ENCODE measurements around the gene TRIM75.
"Not testable (repeated sequence)": the region's sequence is repeated elsewhere in the genome, so short reads cannot be mapped to it uniquely, and the experiment has no call there.

Gene TRIM75

DNA sequence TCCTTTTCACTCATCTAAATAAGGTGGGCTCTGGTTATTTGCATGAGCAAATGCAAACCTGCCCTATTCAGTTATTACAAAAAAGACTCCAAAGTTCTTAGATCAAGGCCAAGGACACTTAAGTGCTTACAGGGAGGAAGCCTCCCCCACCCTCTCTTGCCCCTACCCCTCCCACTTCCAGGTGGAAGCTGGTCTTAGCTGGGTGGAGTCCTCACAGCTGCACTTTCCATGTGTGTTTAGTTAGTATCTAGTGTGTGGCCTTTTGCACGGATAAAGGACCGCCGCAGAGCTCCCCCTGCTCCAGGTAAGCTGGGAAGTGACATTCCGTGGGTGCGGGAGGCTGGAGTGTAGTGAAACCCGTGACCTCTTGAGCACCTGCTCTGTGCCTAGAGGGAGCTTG, at the start of gene TRIM75:
TRIM75 (plus strand) TSS at position 222 of the 400 bp plus-strand sequence. CDS start 5,282 bp downstream, outside the sequence.
- H3K9me3 ChIP-seq (ENCODE audit: control insufficient read depth, insufficient read depth, low read length): no peaks in the 10 kb centered on the region

DNA sequence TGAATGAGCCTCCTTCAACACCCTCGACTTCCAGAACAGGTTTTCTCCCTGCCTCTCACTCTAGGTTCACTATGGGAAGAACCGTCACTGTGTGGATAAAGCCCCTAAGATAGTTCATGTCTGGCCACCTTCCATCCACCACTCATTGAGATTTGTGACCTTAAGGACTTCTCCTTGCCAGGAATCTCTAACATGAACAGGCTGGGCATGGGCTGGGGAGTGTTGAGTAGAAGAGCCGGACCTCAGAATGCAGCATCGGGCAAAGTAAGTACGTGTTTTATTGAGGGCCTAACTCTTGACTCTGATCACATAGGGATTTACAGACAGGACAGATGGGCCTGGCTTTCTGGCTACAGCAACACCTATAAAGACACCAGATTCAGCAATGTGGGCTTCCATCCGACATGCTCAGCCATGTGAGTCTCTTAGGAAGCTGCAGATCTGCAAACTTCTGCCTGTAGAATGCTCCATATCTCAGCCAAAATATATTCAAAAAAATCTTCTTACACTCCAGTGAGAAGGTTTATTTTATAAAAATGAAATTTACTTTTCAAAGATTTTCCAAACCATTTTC, 48.2 kb upstream of the TRIM75 start:
- Histone ChIP-seq H3K36me3 (ENCODE audit: control insufficient read depth, insufficient read depth, low read length) (no peaks in the 10 kb centered on the region), H3K4me1 (ENCODE audit: control insufficient read depth, insufficient read depth, low read length) (no peaks in the 10 kb centered on the region), H3K9me3 (ENCODE audit: control insufficient read depth, insufficient read depth, low read length) (no peaks in the 10 kb centered on the region), H3K4me3 (ENCODE audit: low read length) (no peak overlapping the region), H3K27me3 (ENCODE audit: control insufficient read depth, insufficient read depth, low read length) (no peaks in the 10 kb centered on the region), H3K27ac (ENCODE audit: low read length) (no peak overlapping the region)
- no CpG with 5 or more reads among the region's 6 CpGs for WGBS (ENCODE audit: insufficient coverage, insufficient read length)
- DNase-seq (ENCODE audit: low read depth, low spot score): no peak

More for the DNA sequence above, at the start of gene TRIM75:
- Histone ChIP-seq H3K4me3 (ENCODE audit: low read length) (no peak within 1 kb of the TSS), H3K4me1 (ENCODE audit: control insufficient read depth, insufficient read depth, low read length) (no peaks in the 10 kb centered on the region; the same call in 1 of the 2 replicates), H3K36me3 (ENCODE audit: control insufficient read depth, insufficient read depth, low read length) (no peaks in the 10 kb centered on the region), H3K27me3 (ENCODE audit: control insufficient read depth, insufficient read depth, low read length) (no peaks in the 10 kb centered on the region), H3K27ac (ENCODE audit: low read length) (no peak within 1 kb of the TSS)
- no CpG with 5 or more reads among the region's 6 CpGs for WGBS (ENCODE audit: insufficient coverage, insufficient read length)
- DNase-seq (ENCODE audit: low read depth, low spot score): no peak

DNA sequence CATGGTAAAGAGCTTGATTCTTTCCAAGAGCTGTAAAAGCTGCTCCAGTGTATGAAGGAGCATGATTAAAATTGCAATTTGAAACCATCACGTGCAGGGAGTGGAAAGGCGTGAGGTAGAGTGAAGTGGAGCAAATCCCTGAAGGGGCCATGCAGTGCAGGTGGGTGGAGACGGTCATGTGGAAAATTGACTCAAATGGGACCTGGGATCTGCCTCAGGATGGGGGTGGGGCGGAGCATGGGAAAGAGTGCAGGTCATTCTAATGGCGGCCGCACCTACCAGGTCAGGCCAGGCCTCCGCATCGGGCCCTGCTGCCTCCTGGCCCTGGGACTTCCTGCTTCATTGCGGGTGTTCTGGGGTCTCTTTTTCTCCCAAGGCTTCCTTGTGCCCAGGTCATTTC, 47.2 kb upstream of the TRIM75 start:
- no CpG with 5 or more reads among the region's 9 CpGs for WGBS (ENCODE audit: insufficient coverage, insufficient read length)
- Histone ChIP-seq H3K27ac (ENCODE audit: low read length) (no peak overlapping the region), H3K27me3 (ENCODE audit: control insufficient read depth, insufficient read depth, low read length) (no peaks in the 10 kb centered on the region), H3K4me1 (ENCODE audit: control insufficient read depth, insufficient read depth, low read length) (no peaks in the 10 kb centered on the region), H3K4me3 (ENCODE audit: low read length) (no peak overlapping the region), H3K36me3 (ENCODE audit: control insufficient read depth, insufficient read depth, low read length) (no peaks in the 10 kb centered on the region), H3K9me3 (ENCODE audit: control insufficient read depth, insufficient read depth, low read length) (no peaks in the 10 kb centered on the region)
- DNase-seq (ENCODE audit: low read depth, low spot score): no peak

DNA sequence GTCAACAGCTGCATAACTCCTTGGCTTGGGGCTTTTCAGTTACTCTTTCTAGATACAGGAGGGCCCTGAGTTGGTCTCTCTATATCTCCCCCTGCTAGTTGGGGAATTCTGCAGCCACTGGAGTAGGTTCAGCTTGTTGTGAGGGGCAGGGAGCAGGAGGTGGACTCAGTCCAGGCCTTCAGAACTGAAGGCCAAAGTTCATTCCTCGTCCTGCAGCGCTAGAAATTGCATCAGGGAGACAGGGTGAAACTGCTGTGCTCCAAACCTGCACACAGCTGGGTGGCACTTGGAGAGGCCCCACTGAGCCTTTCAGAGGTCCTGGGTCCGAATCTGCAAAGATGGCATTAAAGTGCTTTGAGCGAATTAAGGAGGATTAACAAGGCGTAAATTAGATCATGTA, 46.8 kb upstream of the TRIM75 start:
- Histone ChIP-seq H3K36me3 (ENCODE audit: control insufficient read depth, insufficient read depth, low read length) (no peaks in the 10 kb centered on the region), H3K27me3 (ENCODE audit: control insufficient read depth, insufficient read depth, low read length) (no peaks in the 10 kb centered on the region), H3K9me3 (ENCODE audit: control insufficient read depth, insufficient read depth, low read length) (no peaks in the 10 kb centered on the region), H3K4me3 (ENCODE audit: low read length) (no peak overlapping the region), H3K27ac (ENCODE audit: low read length) (no peak overlapping the region), H3K4me1 (ENCODE audit: control insufficient read depth, insufficient read depth, low read length) (no peaks in the 10 kb centered on the region)
- no peak for DNase-seq (ENCODE audit: low read depth, low spot score)
- WGBS (ENCODE audit: insufficient coverage, insufficient read length): no CpG with 5 or more reads among the region's 5 CpGs

DNA sequence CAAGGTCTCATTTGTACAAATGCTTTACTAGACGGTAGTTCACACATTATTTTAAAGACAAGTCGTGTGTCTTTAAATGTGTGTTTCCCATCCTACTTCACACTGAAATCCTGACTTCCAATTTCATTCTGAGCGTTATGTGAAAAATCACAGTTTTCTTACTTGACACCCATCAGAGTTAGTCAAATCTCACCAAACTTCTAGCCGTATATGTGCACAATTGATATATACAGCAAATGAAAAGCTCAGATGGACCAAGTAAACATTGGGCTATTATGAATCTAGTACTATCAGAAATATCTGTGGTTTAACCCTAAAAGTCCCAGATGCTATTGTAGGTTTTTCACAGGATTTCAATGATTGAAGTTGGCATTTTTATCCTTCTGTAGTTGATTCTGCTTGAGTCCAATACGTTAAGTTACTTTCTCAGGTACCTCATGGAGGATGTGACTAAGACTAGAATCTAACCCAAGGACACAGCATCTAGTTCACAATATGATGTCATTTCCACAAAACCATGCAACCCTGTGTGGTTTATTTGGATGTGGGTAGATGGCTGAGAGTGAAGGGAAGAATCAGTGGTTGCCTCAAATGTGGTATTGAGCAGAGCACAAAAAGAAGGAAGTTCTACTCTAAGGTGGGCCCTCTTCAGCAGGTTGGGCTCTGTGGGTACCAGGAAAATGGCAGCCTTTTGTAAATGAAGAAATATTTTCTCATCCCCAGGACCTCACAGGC, 44.0 kb upstream of the TRIM75 start:
- Histone ChIP-seq H3K27me3 (ENCODE audit: control insufficient read depth, insufficient read depth, low read length) (no peaks in the 10 kb centered on the region), H3K9me3 (ENCODE audit: control insufficient read depth, insufficient read depth, low read length) (no peaks in the 10 kb centered on the region), H3K36me3 (ENCODE audit: control insufficient read depth, insufficient read depth, low read length) (no peaks in the 10 kb centered on the region), H3K4me3 (ENCODE audit: low read length) (no peak overlapping the region), H3K27ac (ENCODE audit: low read length) (no peak overlapping the region), H3K4me1 (ENCODE audit: control insufficient read depth, insufficient read depth, low read length) (no peaks in the 10 kb centered on the region)
- no CpG with 5 or more reads among the region's 5 CpGs for WGBS (ENCODE audit: insufficient coverage, insufficient read length)
- DNase-seq (ENCODE audit: low read depth, low spot score): no peak

DNA sequence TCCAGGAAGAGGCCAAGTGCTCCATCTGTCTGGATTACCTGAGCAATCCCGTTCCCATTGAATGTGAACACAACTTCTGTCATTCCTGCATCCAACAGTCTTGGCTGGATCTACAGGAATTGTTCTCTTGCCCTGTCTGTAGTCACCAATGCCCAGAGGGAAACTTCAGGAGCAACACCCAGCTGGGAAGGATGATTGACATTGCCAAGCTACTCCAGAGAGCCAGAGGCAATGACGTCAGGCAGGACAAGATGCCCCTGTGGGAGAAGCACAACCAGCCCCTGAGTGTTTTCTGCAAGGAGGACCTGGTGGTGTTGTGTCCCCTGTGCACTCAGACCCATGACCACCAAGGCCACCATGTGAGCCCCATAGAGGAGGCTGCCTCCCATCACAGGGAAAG, 43.2 kb upstream of the TRIM75 start:
- H3K9me3 ChIP-seq (ENCODE audit: control insufficient read depth, insufficient read depth, low read length): no peaks in the 10 kb centered on the region
- H3K27ac ChIP-seq (ENCODE audit: low read length): no peak overlapping the region
- no peak overlapping the region for H3K4me3 ChIP-seq (ENCODE audit: low read length)
- no peaks in the 10 kb centered on the region for H3K27me3 ChIP-seq (ENCODE audit: control insufficient read depth, insufficient read depth, low read length)
- no peaks in the 10 kb centered on the region for H3K36me3 ChIP-seq (ENCODE audit: control insufficient read depth, insufficient read depth, low read length)
- no peak for DNase-seq (ENCODE audit: low read depth, low spot score)
- no CpG with 5 or more reads among the region's 2 CpGs for WGBS (ENCODE audit: insufficient coverage, insufficient read length)
- H3K4me1 ChIP-seq (ENCODE audit: control insufficient read depth, insufficient read depth, low read length): no peaks in the 10 kb centered on the region

DNA sequence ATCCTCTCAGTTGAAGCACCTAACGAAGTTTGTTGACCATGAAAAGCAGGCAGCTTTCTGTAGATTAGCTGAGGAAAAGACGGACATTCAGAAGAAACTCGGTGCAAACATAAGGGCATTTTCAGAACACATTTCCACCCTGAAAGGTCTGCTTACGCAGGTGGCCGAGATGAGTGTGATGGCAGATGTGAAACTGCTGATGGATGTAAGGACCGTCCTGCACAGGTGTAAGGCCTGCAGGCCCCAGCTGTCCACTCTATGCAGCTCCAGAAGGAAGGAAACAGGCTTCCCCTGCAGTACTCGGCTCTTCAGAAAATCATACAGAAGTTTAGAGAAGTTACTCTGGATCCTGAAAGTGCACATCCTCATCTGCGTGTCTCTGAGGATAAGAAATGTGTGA, 42.7 kb upstream of the TRIM75 start:
- Histone ChIP-seq H3K27me3 (ENCODE audit: control insufficient read depth, insufficient read depth, low read length) (no peaks in the 10 kb centered on the region), H3K36me3 (ENCODE audit: control insufficient read depth, insufficient read depth, low read length) (no peaks in the 10 kb centered on the region), H3K9me3 (ENCODE audit: control insufficient read depth, insufficient read depth, low read length) (no peaks in the 10 kb centered on the region), H3K4me3 (ENCODE audit: low read length) (no peak overlapping the region), H3K4me1 (ENCODE audit: control insufficient read depth, insufficient read depth, low read length) (no peaks in the 10 kb centered on the region), H3K27ac (ENCODE audit: low read length) (no peak overlapping the region)
- no CpG with 5 or more reads among the region's 8 CpGs for WGBS (ENCODE audit: insufficient coverage, insufficient read length)
- DNase-seq (ENCODE audit: low read depth, low spot score): no peak

DNA sequence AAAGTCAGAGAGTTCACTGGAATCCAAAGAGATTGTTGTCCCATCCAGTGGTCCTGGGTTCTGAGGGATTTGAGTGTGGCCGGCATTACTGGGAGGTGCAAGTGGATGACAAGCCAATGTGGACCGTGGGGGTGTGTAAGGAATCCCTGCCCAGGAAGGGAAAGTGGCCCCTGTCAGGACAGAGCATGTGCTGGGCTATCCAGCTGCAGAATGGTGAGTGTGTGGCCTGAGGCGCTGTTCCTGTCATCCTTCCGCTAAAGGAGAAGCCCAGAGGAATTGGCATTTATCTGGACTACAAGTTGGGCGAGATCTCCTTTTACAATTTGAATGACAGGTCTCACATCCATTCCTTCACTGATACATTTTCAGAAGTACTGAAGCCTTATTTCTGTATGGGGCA, 42.3 kb upstream of the TRIM75 start:
- no peak for DNase-seq (ENCODE audit: low read depth, low spot score)
- Histone ChIP-seq H3K9me3 (ENCODE audit: control insufficient read depth, insufficient read depth, low read length) (no peaks in the 10 kb centered on the region), H3K4me3 (ENCODE audit: low read length) (no peak overlapping the region), H3K4me1 (ENCODE audit: control insufficient read depth, insufficient read depth, low read length) (no peaks in the 10 kb centered on the region), H3K36me3 (ENCODE audit: control insufficient read depth, insufficient read depth, low read length) (no peaks in the 10 kb centered on the region), H3K27ac (ENCODE audit: low read length) (no peak overlapping the region), H3K27me3 (ENCODE audit: control insufficient read depth, insufficient read depth, low read length) (no peaks in the 10 kb centered on the region)
- WGBS (ENCODE audit: insufficient coverage, insufficient read length): no CpG with 5 or more reads among the region's 5 CpGs

DNA sequence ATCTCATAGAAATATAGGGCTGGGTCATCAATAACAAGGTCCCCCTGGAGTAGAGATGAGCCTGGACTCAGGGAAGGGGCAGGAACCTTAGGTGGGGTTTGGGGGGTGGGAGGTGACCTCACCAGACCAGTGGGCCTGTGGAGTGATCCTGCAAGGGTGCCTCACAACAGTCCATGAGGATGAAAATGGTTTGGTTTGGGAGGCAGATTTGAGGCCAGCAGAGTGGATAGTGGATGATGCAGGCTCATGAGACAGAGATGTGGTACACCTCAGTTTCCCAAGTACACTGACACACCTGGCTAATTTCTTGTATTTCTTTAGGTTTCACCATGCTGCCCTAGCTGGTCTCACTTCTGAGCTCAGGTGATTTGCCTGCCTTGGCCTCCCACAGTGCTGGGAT, 40.0 kb upstream of the TRIM75 start:
- no peaks in the 10 kb centered on the region for H3K4me1 ChIP-seq (ENCODE audit: control insufficient read depth, insufficient read depth, low read length)
- H3K27ac ChIP-seq (ENCODE audit: low read length): no peak overlapping the region
- no peak overlapping the region for H3K4me3 ChIP-seq (ENCODE audit: low read length)
- no peaks in the 10 kb centered on the region for H3K9me3 ChIP-seq (ENCODE audit: control insufficient read depth, insufficient read depth, low read length)
- DNase-seq (ENCODE audit: low read depth, low spot score): no peak
- no peaks in the 10 kb centered on the region for H3K36me3 ChIP-seq (ENCODE audit: control insufficient read depth, insufficient read depth, low read length)
- H3K27me3 ChIP-seq (ENCODE audit: control insufficient read depth, insufficient read depth, low read length): no peaks in the 10 kb centered on the region

DNA sequence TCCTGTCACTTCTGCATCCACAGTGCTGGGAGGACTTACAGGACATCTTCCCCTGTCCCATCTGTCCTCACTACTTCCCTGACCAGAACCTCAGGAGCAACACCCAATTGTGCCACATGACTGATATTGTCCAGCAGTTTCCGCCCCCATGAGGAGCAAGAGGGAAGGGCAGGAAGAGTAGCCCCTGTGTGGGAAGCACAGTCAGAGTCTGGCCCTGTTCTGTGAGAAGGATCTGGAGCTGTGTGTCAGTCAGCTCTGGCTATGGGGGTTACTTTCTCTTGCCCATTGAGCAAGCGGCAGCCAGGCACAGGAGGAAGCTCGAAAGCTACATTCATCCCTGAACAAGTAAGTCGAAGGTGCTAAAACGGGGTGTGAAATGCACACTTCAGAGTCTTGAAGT, 36.7 kb upstream of the TRIM75 start:
- peak; percentile 39 for DNase-seq (ENCODE audit: low read depth, low spot score)
- H3K27ac ChIP-seq (ENCODE audit: low read length): no peak overlapping the region
- H3K9me3 ChIP-seq (ENCODE audit: control insufficient read depth, insufficient read depth, low read length): no peaks in the 10 kb centered on the region
- no peaks in the 10 kb centered on the region for H3K4me1 ChIP-seq (ENCODE audit: control insufficient read depth, insufficient read depth, low read length)
- no peaks in the 10 kb centered on the region for H3K36me3 ChIP-seq (ENCODE audit: control insufficient read depth, insufficient read depth, low read length)
- no CpG with 5 or more reads among the region's 5 CpGs for WGBS (ENCODE audit: insufficient coverage, insufficient read length)
- H3K4me3 ChIP-seq (ENCODE audit: low read length): no peak overlapping the region
- H3K27me3 ChIP-seq (ENCODE audit: control insufficient read depth, insufficient read depth, low read length): no peaks in the 10 kb centered on the region

DNA sequence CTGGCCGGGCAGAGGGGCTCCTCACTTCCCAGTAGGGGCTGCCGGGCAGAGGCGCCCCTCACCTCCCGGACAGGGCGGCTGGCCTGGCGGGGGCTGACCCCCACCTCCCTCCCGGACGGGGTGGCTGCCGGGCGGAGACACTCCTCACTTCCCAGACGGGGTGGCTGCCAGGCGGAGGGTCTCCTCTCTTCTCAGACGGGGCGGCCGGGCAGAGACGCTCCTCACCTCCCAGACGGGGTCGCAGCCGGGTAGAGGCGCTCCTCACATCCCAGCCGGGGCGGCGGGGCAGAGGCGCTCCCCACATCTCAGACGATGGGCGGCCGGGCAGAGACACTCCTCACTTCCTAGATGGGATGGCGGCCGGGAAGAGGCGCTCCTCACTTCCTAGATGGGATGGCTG, 33.7 kb upstream of the TRIM75 start:
- no CpG with 5 or more reads among the region's 30 CpGs for WGBS (ENCODE audit: insufficient coverage, insufficient read length)
- not testable (repeated sequence) for DNase-seq (ENCODE audit: low read depth, low spot score); H3K36me3 ChIP-seq (ENCODE audit: control insufficient read depth, insufficient read depth, low read length); H3K4me3 ChIP-seq (ENCODE audit: low read length); H3K4me1 ChIP-seq (ENCODE audit: control insufficient read depth, insufficient read depth, low read length); H3K27me3 ChIP-seq (ENCODE audit: control insufficient read depth, insufficient read depth, low read length); H3K9me3 ChIP-seq (ENCODE audit: control insufficient read depth, insufficient read depth, low read length); H3K27ac ChIP-seq (ENCODE audit: low read length)

All from iPS DF 6.9 (cell line).